Small intestine (tissue), 7 donors: ENCODE results near the gene FRMPD4. TPM values are rescaled to one million over a fixed set of nuclear protein-coding genes. Genes with fewer than 3 reads are reported as not detected.
A peak's percentile ranks its signal among the peaks of the same experiment; 100 is the strongest.

Experiments
- DNase-seq, 2 donors: peaks; one replicate each; pipeline versions ENCODE4 v3.0.0 to v3.0.0-alpha.2; 2013
- FAIRE-seq: peaks from 2 replicates; lab custom pipeline; 2012; peaks lifted over from hg19 to GRCh38; lab: Jason Lieb, UNC
- H3K27ac ChIP-seq, 3 donors: one replicate each; pipeline ENCODE4 v1.5.1; 2013; ENCODE audit warnings: low read length in 2 of 3, mild to moderate bottlenecking in 2 of 3, control low read depth in 1 of 3, inconsistent platforms in 1 of 3, low read depth in 1 of 3, moderate library complexity in 1 of 3
- H3K27me3 ChIP-seq, 3 donors: one replicate each; pipeline ENCODE4 v1.6.1; 2013; ENCODE audit warnings: low read length in 3 of 3, inconsistent platforms in 1 of 3; ENCODE audit not compliant: control insufficient read depth in 3 of 3, insufficient read depth in 3 of 3
- H3K36me3 ChIP-seq, 3 donors: one replicate each; pipeline ENCODE4 v1.6.1; 2013; ENCODE audit warnings: low read length in 3 of 3, inconsistent platforms in 1 of 3, low read depth in 1 of 3, mild to moderate bottlenecking in 1 of 3, moderate library complexity in 1 of 3; ENCODE audit not compliant: control insufficient read depth in 3 of 3, insufficient read depth in 2 of 3
- H3K4me1 ChIP-seq, 3 donors: one replicate each; pipeline ENCODE4 v1.6.1; 2013; ENCODE audit warnings: low read length in 2 of 3, inconsistent platforms in 1 of 3, low read depth in 1 of 3, mild to moderate bottlenecking in 1 of 3, moderate library complexity in 1 of 3; ENCODE audit not compliant: control insufficient read depth in 3 of 3, insufficient read depth in 2 of 3
- H3K4me3 ChIP-seq, 3 donors: one replicate each; pipeline ENCODE4 v1.5.1; 2013; ENCODE audit warnings: low read length in 3 of 3, control low read depth in 1 of 3, inconsistent platforms in 1 of 3, low read depth in 1 of 3, mild to moderate bottlenecking in 1 of 3, moderate library complexity in 1 of 3
- H3K9me3 ChIP-seq, 2 donors: one replicate each; pipeline ENCODE4 v1.6.1; 2013; ENCODE audit warnings: low read depth in 1 of 2, low read length in 1 of 2; ENCODE audit not compliant: control insufficient read depth in 2 of 2, insufficient read depth in 1 of 2
- WGBS, 3 donors: extraction: QIAGEN DNeasy Blood & Tissue Kit; methylation state at CpG; one replicate each; pipeline ENCODE4 v1.1.7; 2013; 5-methylcytosine and 5-hydroxymethylcytosine counted together
- polyA plus RNA-seq, 4 donors: library from polyadenylated mRNA; stranded (reverse) in 3 of 4; unstranded in 1 of 4; fragments of 200-250 nt in 3 of 4; fragments of 120-200 nt in 1 of 4; gene quantifications; one replicate each; pipeline versions ENCODE4 v1.2.1 to v1.2.3, GENCODE V29; 2013
- donor health status: healthy with polysubstance abuse.
- donor health status: control.
- donor health status: control.
- donor health status: Bipolar disorder and iron deficiency.
- donor health status: healthy.

Gene FRMPD4
- polyA plus RNA-seq, 4 donors = 0.04 to 0.21 TPM; not detected in 2

DNA sequence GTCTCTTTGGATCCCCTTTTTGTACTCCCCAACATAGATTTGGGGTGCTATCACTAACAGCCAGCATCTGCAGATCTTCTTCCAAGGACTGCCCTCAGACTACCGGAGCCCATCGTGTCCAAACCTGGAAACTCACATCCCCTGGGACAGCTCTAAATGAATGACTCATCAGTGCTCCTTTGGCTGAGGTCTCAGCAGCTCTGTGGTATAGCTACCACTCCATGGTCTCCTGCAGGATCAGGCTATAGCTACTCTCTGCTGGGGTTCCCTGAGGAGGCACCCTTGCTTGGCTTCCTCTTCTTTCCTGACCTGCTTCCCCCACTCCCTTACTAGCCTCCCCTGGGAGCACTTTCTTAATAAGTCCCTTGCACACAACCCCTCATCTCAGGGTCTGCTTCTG, 555.5 kb downstream of the FRMPD4 start:
- no peak for DNase-seq
- no peaks in the 10 kb centered on the region for H3K9me3 ChIP-seq
- H3K4me3 ChIP-seq = no peak overlapping the region
- WGBS, 3 donors = 73 to 88% (median 79%) methylated on average over 2 of the region's 2 CpGs
- no peak for FAIRE-seq
- no peaks in the 10 kb centered on the region for H3K4me1 ChIP-seq
- H3K27ac ChIP-seq = no peak overlapping the region
- H3K36me3 ChIP-seq = no peaks in the 10 kb centered on the region
- H3K27me3 ChIP-seq = no peaks in the 10 kb centered on the region

DNA sequence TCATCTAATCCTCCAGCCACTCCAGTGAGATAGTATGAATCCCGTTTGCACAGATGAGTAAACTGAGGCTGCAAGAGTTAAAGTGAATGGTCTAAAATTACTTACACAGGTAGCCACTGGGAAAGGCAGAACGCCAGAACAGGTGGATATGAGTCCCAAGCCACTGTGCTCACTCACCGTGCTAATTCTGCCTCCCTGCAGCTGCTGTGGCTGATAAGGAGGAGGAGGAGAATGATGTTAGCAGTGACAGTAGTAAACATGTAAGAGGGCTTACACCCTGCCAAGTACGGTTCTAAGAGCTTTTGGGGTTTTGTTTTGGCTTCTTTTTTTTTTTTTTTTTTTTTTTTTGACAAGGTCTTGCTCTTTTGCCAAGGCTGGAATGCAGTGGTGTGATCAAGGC, 562.5 kb downstream of the FRMPD4 start:
- H3K27me3 ChIP-seq = no peaks in the 10 kb centered on the region
- FAIRE-seq (no peak), DNase-seq (no peak)

DNA sequence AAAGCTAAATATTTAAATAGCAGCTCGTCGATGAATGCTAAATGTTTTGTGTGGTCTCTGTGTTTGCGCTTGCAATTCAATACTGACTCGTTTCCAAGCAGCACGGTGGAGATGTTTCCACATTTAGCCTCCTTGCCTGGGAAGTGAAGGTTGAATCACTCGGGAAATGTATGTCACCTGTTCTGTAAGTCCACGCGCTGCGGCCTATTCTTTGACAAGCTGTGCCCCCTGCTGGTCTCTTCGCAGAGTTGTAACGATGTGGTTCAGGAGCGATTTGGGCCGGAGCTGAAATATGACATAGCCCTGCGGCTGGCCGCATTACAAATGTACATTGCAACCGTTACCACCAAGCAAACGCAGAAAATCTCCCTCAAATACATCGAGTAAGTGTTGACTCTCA, 563.4 kb downstream of the FRMPD4 start:
- no peaks in the 10 kb centered on the region for H3K36me3 ChIP-seq
- H3K27me3 ChIP-seq = no peaks in the 10 kb centered on the region
- no peak overlapping the region for H3K27ac ChIP-seq
- H3K4me3 ChIP-seq = no peak overlapping the region
- WGBS, 3 donors = 15 to 40% (median 17%) methylated on average over 18 of the region's 18 CpGs
- DNase-seq (peak; percentile 57 to 58), FAIRE-seq (no peak)
- H3K4me1 ChIP-seq = no peaks in the 10 kb centered on the region
- no peaks in the 10 kb centered on the region for H3K9me3 ChIP-seq

More for the DNA sequence above, 562.5 kb downstream of the FRMPD4 start:
- no peak overlapping the region for H3K4me3 ChIP-seq
- no peaks in the 10 kb centered on the region for H3K9me3 ChIP-seq
- H3K4me1 ChIP-seq = no peaks in the 10 kb centered on the region
- no peak overlapping the region for H3K27ac ChIP-seq
- WGBS, 3 donors = 21 to 38% (median 34%) methylated on average over 4 of the region's 4 CpGs
- no peaks in the 10 kb centered on the region for H3K36me3 ChIP-seq

DNA sequence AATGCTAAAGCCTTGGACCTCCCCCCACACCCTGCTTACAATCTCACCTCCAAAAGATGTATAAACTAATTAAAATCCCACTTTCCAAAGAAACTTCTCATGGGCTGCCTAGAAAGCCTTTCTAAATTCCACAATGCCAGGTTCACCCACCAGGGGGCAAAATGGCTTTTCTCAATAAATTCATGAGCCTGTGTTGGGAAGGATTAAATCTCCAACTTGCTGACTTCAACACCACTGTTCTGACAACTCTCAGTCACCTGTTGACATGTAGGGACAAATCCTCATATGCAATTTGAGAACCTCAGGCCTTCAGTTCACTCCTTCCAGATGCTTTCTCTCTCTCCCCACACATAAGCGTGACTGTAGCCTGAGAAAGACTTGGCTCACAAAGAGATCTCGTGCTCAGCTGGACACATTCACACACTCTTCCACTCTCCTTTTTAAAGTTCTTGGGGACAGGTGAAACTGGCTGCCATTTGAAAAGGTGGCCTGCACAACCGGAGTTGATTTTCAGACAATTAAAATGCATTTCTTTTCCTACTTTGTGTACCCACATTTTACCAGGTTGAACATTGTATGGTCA, 564.3 kb downstream of the FRMPD4 start:
- 66 to 92% (median 83%) methylated on average over 3 of the region's 3 CpGs for WGBS, 3 donors
- Histone ChIP-seq H3K4me3 (no peak overlapping the region), H3K36me3 (no peaks in the 10 kb centered on the region), H3K9me3 (no peaks in the 10 kb centered on the region), H3K4me1 (no peaks in the 10 kb centered on the region), H3K27ac (no peak overlapping the region), H3K27me3 (no peaks in the 10 kb centered on the region)
- FAIRE-seq = no peak
- DNase-seq = no peak

DNA sequence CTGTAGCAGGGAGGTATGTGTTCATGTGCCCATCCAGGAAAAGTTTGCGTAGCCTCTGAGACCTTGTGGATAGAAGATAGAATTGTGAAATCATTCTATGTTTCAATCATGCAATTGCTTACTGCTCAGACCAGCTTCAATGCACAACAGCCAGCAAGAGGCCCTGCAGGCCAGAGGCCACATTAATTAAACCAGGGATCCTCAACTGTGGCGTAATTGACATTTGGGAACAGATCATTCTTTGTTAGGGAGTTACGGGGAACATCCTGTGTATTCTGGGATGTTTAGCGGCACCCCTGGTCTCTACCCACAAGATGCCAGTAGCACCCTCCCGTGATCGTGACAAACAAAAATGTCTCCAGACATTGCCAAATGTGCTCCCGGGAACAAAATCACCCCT, 566.4 kb downstream of the FRMPD4 start:
- FAIRE-seq = no peak
- no peaks in the 10 kb centered on the region for H3K27me3 ChIP-seq
- no peaks in the 10 kb centered on the region for H3K4me1 ChIP-seq
- no peak overlapping the region for H3K27ac ChIP-seq
- DNase-seq = no peak
- no peaks in the 10 kb centered on the region for H3K9me3 ChIP-seq
- H3K4me3 ChIP-seq = no peak overlapping the region
- 80 to 91% (median 85%) methylated on average over 7 of the region's 7 CpGs for WGBS, 3 donors
- H3K36me3 ChIP-seq = no peaks in the 10 kb centered on the region

DNA sequence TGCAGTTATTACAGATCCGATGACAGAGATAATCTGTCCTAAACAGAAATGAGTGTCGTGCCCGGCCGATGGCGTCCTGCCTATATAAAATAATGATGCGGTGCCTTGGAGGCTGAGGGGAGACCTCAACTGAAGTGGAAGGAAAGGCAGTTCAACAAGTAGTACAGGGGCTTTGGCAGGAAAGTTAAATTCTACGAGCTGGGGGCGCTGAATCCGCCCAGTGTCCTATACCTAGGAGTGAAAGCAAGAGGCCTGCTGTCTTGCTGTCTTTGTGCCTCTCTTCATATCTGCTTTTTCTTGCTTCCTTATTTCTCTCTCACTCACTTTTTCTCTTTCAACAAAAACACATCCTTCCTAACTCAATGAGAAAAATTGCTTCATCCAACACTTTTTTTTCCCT, 570.8 kb downstream of the FRMPD4 start:
- Histone ChIP-seq H3K27ac (no peak overlapping the region), H3K36me3 (no peaks in the 10 kb centered on the region), H3K4me1 (no peaks in the 10 kb centered on the region), H3K9me3 (no peaks in the 10 kb centered on the region), H3K27me3 (no peaks in the 10 kb centered on the region), H3K4me3 (no peak overlapping the region)
- WGBS, 3 donors = 55 to 94% (median 87%) methylated on average over 9 of the region's 9 CpGs
- DNase-seq (peak; percentile 5 to 22), FAIRE-seq (no peak)

DNA sequence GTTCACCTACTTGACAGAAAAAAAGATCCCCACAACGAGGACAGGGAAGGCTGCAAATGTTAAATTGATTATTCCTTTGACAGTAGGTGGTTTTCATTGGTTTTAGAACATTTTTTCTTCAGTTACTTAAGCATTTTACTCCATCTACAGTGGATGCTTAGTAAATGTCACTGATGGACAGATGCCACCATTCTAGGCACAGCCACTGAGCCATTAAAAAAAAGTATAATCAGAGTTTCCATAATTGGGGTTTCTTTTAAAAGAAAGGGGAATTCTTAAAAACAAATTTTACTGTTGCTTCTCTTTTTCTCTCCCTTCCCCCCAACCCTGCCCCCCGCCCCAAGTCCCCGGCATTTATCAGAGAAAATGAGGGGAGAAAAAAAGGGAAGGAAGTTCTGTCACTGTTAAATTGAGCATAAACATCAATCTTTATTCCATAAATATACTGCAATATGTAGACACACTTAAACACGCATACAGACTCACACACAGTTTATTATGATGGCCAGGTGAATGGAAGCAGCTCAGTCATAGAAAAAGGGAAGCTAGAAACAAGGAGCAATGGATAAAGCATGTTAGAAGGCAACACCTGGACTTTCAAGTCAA, 573.3 kb downstream of the FRMPD4 start:
- WGBS, 3 donors = 59 to 70% (median 60%) methylated on average over 4 of the region's 4 CpGs

DNA sequence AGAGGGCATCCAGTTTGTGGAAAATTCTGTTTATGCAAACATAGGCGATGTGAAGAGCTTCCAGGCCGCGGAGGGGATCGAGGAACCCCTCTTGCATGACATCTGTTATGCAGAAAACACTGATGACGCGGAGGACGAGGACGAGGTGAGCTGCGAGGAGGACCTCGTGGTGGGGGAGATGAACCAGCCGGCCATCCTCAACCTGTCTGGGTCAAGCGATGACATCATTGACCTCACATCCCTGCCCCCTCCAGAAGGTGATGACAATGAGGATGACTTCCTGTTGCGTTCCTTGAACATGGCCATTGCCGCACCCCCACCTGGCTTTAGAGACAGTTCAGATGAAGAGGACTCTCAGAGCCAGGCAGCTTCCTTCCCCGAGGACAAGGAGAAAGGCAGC, 578.3 kb downstream of the FRMPD4 start:
- FAIRE-seq (no peak), DNase-seq (no peak)
- Histone ChIP-seq H3K36me3 (no peaks in the 10 kb centered on the region), H3K9me3 (no peaks in the 10 kb centered on the region), H3K4me3 (no peak overlapping the region), H3K27ac (no peak overlapping the region), H3K27me3 (no peaks in the 10 kb centered on the region), H3K4me1 (no peaks in the 10 kb centered on the region)
- WGBS, 3 donors = 90 to 92% (median 92%) methylated on average over 15 of the region's 15 CpGs

More for the DNA sequence above, 573.3 kb downstream of the FRMPD4 start:
- no peaks in the 10 kb centered on the region for H3K9me3 ChIP-seq
- no peak overlapping the region for H3K27ac ChIP-seq
- DNase-seq (no peak), FAIRE-seq (no peak)
- no peak overlapping the region for H3K4me3 ChIP-seq
- H3K27me3 ChIP-seq = no peaks in the 10 kb centered on the region
- no peaks in the 10 kb centered on the region for H3K4me1 ChIP-seq
- H3K36me3 ChIP-seq = no peaks in the 10 kb centered on the region

DNA sequence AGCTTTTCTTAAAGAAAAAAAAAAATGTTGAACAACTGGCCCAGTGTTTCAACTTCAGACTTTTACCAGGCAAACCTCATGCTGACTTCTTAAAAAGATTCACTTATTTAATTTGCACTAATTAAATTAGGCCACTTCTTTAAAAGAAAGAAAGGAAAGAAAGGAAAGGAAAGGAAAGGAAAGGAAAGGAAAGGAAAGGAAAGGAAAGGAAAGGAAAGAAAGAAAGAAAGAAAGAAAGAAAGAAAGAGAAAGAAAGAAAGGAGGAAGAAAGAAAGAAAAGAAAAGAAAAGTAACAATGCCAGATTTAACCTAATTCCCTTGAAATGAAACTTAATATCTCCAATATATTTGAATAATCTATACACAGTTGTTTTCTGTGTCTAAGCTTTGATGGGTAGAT, 581.6 kb downstream of the FRMPD4 start:
- H3K36me3 ChIP-seq = no peaks in the 10 kb centered on the region
- FAIRE-seq (no peak), DNase-seq (no peak)
- no peaks in the 10 kb centered on the region for H3K27me3 ChIP-seq
- H3K27ac ChIP-seq = no peak overlapping the region
- no peak overlapping the region for H3K4me3 ChIP-seq
- H3K4me1 ChIP-seq = no peaks in the 10 kb centered on the region
- no peaks in the 10 kb centered on the region for H3K9me3 ChIP-seq
